HepG2 (cell line): Measurements from ENCODE around the gene CDYL. TPM values are rescaled to one million over a fixed set of nuclear protein-coding genes. Genes with fewer than 3 reads are reported as not detected.

Experiments
- ATAC-seq: fragments of 200-7000 bp; cut with Tn5 transposase; 3 replicates; pipeline ENCODE4 v1.9.1; 2020; ENCODE audit warnings: mild to moderate bottlenecking, moderate library complexity
- BruUV-seq: library from RNA; stranded (reverse); fragments of 400-500 nt; replicated peaks from 2 replicates; lab custom pipeline; 2021; lab: Mats Ljungman, UMichigan
- CTCF ChIA-PET: fragments of 300-600 bp; formaldehyde crosslinking; extraction: SDS; loops from one replicate; lab custom pipeline; 2021; ENCODE audit warnings: low total read pairs, inconsistent platforms, low intra/inter-chr PET ratio; lab: Yijun Ruan, JAX
- POLR2A ChIA-PET: fragments of 350-600 bp; sonication (Branson Sonifier 250); formaldehyde crosslinking; loops from one replicate; lab custom pipeline; 2020; ENCODE audit warnings: antibody characterized with exemption, inconsistent platforms; lab: Yijun Ruan, JAX
- DNase-seq: peaks from one replicate; pipeline ENCODE4 v3.0.0-alpha.2; 2015; ENCODE audit warnings: low spot score
- FAIRE-seq: peaks from 3 replicates; lab custom pipeline; 2011; peaks lifted over from hg19 to GRCh38; lab: Jason Lieb, UNC
- H2AFZ ChIP-seq: one replicate; pipeline ENCODE4 v1.6.1; 2011; ENCODE audit warnings: low read length, inconsistent platforms
- H3K27ac ChIP-seq: fragments of 300-600 bp; 3 replicates; pipeline ENCODE4 v1.8.0; 2011; ENCODE audit warnings: mixed run types, mild to moderate bottlenecking, mixed read lengths, low read length, inconsistent platforms; ENCODE audit not compliant: insufficient read depth; ENCODE audit errors: extremely low read length
- H3K27me3 ChIP-seq, 2 experiments: fragments of 200-600 bp in 1 of 2; 2 replicates in 1 of 2; 3 replicates in 1 of 2; pipeline versions ENCODE4 v1.6.0 to v1.8.0; 2011; ENCODE audit warnings: low read length in 2 of 2, mild to moderate bottlenecking in 2 of 2, moderate library complexity in 2 of 2, inconsistent platforms in 1 of 2; ENCODE audit not compliant: insufficient read depth in 2 of 2, control insufficient read depth in 1 of 2
- H3K36me3 ChIP-seq, 2 experiments: fragments of 200-600 bp in 1 of 2; replicated peaks in 1 of 2; 2 replicates in 1 of 2; 3 replicates in 1 of 2; pipeline versions ENCODE4 v1.5.1 to v1.8.0; 2011; ENCODE audit warnings: low read length in 2 of 2, inconsistent platforms in 1 of 2; ENCODE audit not compliant: insufficient read depth in 2 of 2, control insufficient read depth in 1 of 2
- H3K4me1 ChIP-seq: 2 replicates; pipeline ENCODE4 v1.5.1; 2012; ENCODE audit warnings: low read length, inconsistent platforms; ENCODE audit not compliant: insufficient read depth
- H3K4me2 ChIP-seq: 2 replicates; pipeline ENCODE4 v1.6.0; 2011; ENCODE audit warnings: low read depth, low read length, inconsistent platforms
- H3K4me3 ChIP-seq, 3 experiments: fragments of 200-600 bp in 1 of 3; sonication (generic), shearing (Covaris generic) in 1 of 3; replicated peaks in 1 of 3; 2 replicates each; pipeline ENCODE4 v1.5.1; 2011 to 2016; ENCODE audit warnings: low read length in 3 of 3, inconsistent platforms in 2 of 3, low read depth in 2 of 3, mild to moderate bottlenecking in 2 of 3, control low read depth in 1 of 3, mixed read lengths in 1 of 3; ENCODE audit not compliant: insufficient read depth in 1 of 3
- H3K79me2 ChIP-seq: one replicate; pipeline ENCODE4 v1.6.1; 2011; ENCODE audit warnings: low read length, inconsistent platforms; ENCODE audit not compliant: insufficient read depth
- H3K9ac ChIP-seq: 2 replicates; pipeline ENCODE4 v1.6.0; 2011; ENCODE audit warnings: mild to moderate bottlenecking, low read depth, low read length, inconsistent platforms; ENCODE audit not compliant: insufficient read depth
- H3K9me3 ChIP-seq: 2 replicates; pipeline ENCODE4 v1.5.1; 2012; ENCODE audit warnings: mild to moderate bottlenecking, low read length
- H4K20me1 ChIP-seq: 2 replicates; pipeline ENCODE4 v1.6.0; 2011; ENCODE audit warnings: inconsistent platforms, mild to moderate bottlenecking, low read length, moderate library complexity; ENCODE audit not compliant: insufficient read depth
- FOSL2 ChIP-seq: sonication (generic); formaldehyde crosslinking; IDR thresholded peaks from 2 replicates; pipeline ENCODE4 v1.4.0; 2020; ENCODE audit warnings: missing genetic modification reagents
- MYC ChIP-seq: sonication (generic); formaldehyde crosslinking; IDR thresholded peaks from 2 replicates; pipeline ENCODE4 v1.9.0; 2021; ENCODE audit warnings: missing genetic modification reagents, borderline replicate concordance
- ZNF770 ChIP-seq: sonication (generic); formaldehyde crosslinking; IDR thresholded peaks from 2 replicates; pipeline ENCODE4 v1.5.0; 2020; ENCODE audit warnings: mild to moderate bottlenecking, missing genetic modification reagents
- WGBS: methylation state at CpG from one replicate; pipeline ENCODE4 v1.1.6; 2017; ENCODE audit warnings: low lambda C conversion rate; 5-methylcytosine and 5-hydroxymethylcytosine counted together
- in situ Hi-C: cut with HindIII; loops from 2 replicates; pipeline ENCODE4 v1.10.0; 2017; ENCODE audit warnings: low pct_unique_long_range_greater_than_20kb; ENCODE audit not compliant: extremely low pct_ligation_motif_present
- intact Hi-C: fragments of 100-400 bp; cut with micrococcal nuclease; formaldehyde crosslinking; loops from one replicate; pipeline ENCODE4 v1.10.0; 2022; ENCODE audit not compliant: unreplicated experiment
- polyA plus RNA-seq, 8 experiments: library from polyadenylated mRNA; depleted of rRNA in 3 of 8; stranded (reverse) in 7 of 8; unstranded in 1 of 8; fragments of >200 nt; fragmentation: Illumina TruSeq in 4 of 8; extraction: Trizol in 4 of 8; gene quantifications; 2 replicates each; pipeline versions ENCODE4 v1.2.1 to v1.2.3, GENCODE V29; 2011 to 2016; ENCODE audit warnings: low read depth in 4 of 8, missing spikeins in 1 of 8, mixed read lengths in 1 of 8; ENCODE audit not compliant: insufficient read depth in 1 of 8
- total RNA-seq, 5 experiments: library from RNA; depleted of rRNA; stranded (reverse); fragments of >200 nt; fragmentation: Illumina TruSeq; extraction: Trizol; gene quantifications; 2 replicates each; pipeline ENCODE4 v1.2.3, GENCODE V29; 2016; ENCODE audit warnings: low read depth in 1 of 5
- TF ChIP-seq, protein P1 (sequence below): sonication (generic); formaldehyde crosslinking; IDR thresholded peaks from 2 replicates; pipeline ENCODE4 v1.4.0; 2020; ENCODE audit warnings: missing genetic modification reagents

The CDYL gene
- total and polyA plus RNA-seq, 2 of the 13 experiments (the other 11 are each of a cell fraction or from before 2014, with no cell fraction given): 22.8 to 105 TPM

GRCh38 chr6:4732691-4733315, 43.4 kb upstream of the CDYL start:
- peak overlapping the region; percentile 60 for H3K4me2 ChIP-seq
- peaks cover 14% of the 10 kb centered on the region for H3K4me1 ChIP-seq
- ChIA-PET CTCF (no interaction called here), POLR2A (no interaction called here)
- H3K79me2 ChIP-seq: no peaks in the 10 kb centered on the region
- ATAC-seq (peak; percentile 91), DNase-seq (peak; percentile 24), FAIRE-seq (no peak)
- no peaks in the 10 kb centered on the region for H4K20me1 ChIP-seq
- TF ChIP-seq, protein P1, sequence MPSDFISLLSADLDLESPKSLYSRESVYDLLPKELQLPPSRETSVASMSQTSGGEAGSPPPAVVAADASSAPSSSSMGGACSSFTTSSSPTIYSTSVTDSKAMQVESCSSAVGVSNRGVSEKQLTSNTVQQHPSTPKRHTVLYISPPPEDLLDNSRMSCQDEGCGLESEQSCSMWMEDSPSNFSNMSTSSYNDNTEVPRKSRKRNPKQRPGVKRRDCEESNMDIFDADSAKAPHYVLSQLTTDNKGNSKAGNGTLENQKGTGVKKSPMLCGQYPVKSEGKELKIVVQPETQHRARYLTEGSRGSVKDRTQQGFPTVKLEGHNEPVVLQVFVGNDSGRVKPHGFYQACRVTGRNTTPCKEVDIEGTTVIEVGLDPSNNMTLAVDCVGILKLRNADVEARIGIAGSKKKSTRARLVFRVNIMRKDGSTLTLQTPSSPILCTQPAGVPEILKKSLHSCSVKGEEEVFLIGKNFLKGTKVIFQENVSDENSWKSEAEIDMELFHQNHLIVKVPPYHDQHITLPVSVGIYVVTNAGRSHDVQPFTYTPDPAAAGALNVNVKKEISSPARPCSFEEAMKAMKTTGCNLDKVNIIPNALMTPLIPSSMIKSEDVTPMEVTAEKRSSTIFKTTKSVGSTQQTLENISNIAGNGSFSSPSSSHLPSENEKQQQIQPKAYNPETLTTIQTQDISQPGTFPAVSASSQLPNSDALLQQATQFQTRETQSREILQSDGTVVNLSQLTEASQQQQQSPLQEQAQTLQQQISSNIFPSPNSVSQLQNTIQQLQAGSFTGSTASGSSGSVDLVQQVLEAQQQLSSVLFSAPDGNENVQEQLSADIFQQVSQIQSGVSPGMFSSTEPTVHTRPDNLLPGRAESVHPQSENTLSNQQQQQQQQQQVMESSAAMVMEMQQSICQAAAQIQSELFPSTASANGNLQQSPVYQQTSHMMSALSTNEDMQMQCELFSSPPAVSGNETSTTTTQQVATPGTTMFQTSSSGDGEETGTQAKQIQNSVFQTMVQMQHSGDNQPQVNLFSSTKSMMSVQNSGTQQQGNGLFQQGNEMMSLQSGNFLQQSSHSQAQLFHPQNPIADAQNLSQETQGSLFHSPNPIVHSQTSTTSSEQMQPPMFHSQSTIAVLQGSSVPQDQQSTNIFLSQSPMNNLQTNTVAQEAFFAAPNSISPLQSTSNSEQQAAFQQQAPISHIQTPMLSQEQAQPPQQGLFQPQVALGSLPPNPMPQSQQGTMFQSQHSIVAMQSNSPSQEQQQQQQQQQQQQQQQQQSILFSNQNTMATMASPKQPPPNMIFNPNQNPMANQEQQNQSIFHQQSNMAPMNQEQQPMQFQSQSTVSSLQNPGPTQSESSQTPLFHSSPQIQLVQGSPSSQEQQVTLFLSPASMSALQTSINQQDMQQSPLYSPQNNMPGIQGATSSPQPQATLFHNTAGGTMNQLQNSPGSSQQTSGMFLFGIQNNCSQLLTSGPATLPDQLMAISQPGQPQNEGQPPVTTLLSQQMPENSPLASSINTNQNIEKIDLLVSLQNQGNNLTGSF (CRISPR knock-in tag): no peak
- TF ChIP-seq MYC (CRISPR knock-in tag) (0 out of 2 replicates have a peak, but pooled peaks have one; percentile 24), ZNF770 (CRISPR knock-in tag) (no peak), FOSL2 (CRISPR knock-in tag) (peak; percentile 55)
- BruUV-seq: no TSS peak
- intact Hi-C loops (no loop called here), in situ Hi-C loops (no loop called here)
- H3K36me3 ChIP-seq: no peaks in the 10 kb centered on the region
- WGBS: 22% methylated on average over 10 of the region's 10 CpGs
- H2AFZ ChIP-seq: no peak overlapping the region
- H3K27ac ChIP-seq: no peak overlapping the region
- H3K4me3 ChIP-seq: peak overlapping the region in 2 of 3 experiments; percentile 4 to 17; a peak in 1 of 6 replicates
- no peak overlapping the region for H3K9ac ChIP-seq
- no peaks in the 10 kb centered on the region for H3K9me3 ChIP-seq
- H3K27me3 ChIP-seq: peaks cover 1 to 14% of the 10 kb centered on the region in 2 experiments; a peak in 4 of 5 replicates
